ENCODE measurements around the gene CELF4. TPM values are rescaled to one million over a fixed set of nuclear protein-coding genes. Genes with fewer than 3 reads are reported as not detected.

The CELF4 gene
- total RNA-seq, 1 experiment from 2014 or later, result 0.40 TPM

GRCh38 chr18:37470986-37471385, 94.6 kb downstream of the CELF4 start:
- no peaks in the 10 kb centered on the region for H3K79me2 ChIP-seq (ENCODE audit: low read length)
- ATAC-seq (no peak), DNase-seq (no peak)
- H3K36me3 ChIP-seq (ENCODE audit: low read depth, low read length), result no peaks in the 10 kb centered on the region
- H2AFZ ChIP-seq (ENCODE audit: low read length), result no peak overlapping the region
- H3K27ac ChIP-seq (ENCODE audit: low read length), result no peak overlapping the region
- intact Hi-C loops (cut with micrococcal nuclease), result no loop called here
- BruUV-seq (replicated peaks), result no TSS peak
- H3K4me3 ChIP-seq (ENCODE audit: low read length), result no peak overlapping the region
- TF ChIP-seq CTCF (conservative IDR thresholded peaks at IDR 0.05; ENCODE audit: low read depth, low read length) (no peak), EZH2 (IDR thresholded peaks at IDR 0.05; ENCODE audit: low read length, unreplicated experiment) (no peak), EZH2phosphoT487 (IDR thresholded peaks at IDR 0.05; ENCODE audit: borderline replicate concordance, low read length) (no peak)
- no peak overlapping the region for H3K4me2 ChIP-seq (ENCODE audit: low read length)
- POLR2A ChIA-PET (ENCODE audit: unreplicated experiment), result no interaction called here
- no peaks in the 10 kb centered on the region for H3F3A ChIP-seq (ENCODE audit: low read length, unreplicated experiment)
- no peaks in the 10 kb centered on the region for H3K9me3 ChIP-seq (ENCODE audit: low read length)
- H3K4me1 ChIP-seq (ENCODE audit: insufficient read depth, low read length), result no peaks in the 10 kb centered on the region
- no peaks in the 10 kb centered on the region for H4K20me1 ChIP-seq (ENCODE audit: low read length)
- no peaks in the 10 kb centered on the region for H3K9me2 ChIP-seq (replicated peaks; ENCODE audit: low read length)
- CTCF ChIA-PET, result no interaction called here
- no peak overlapping the region for H3K9ac ChIP-seq (ENCODE audit: low read length)
- no peaks in the 10 kb centered on the region for H3K27me3 ChIP-seq (ENCODE audit: low read length)

- ATAC-seq (no peak), DNase-seq (no peak)
- BruUV-seq (replicated peaks), result no TSS peak
- Histone ChIP-seq H3K4me3 (ENCODE audit: low read length) (no peak overlapping the region), H2AFZ (ENCODE audit: low read length) (no peak overlapping the region), H3K79me2 (ENCODE audit: low read length) (no peaks in the 10 kb centered on the region), H3K9ac (ENCODE audit: low read length) (no peak overlapping the region), H3K4me2 (ENCODE audit: low read length) (no peak overlapping the region), H3K36me3 (ENCODE audit: low read depth, low read length) (no peaks in the 10 kb centered on the region), H3K27ac (ENCODE audit: low read length) (no peak overlapping the region), H3F3A (ENCODE audit: low read length, unreplicated experiment) (no peaks in the 10 kb centered on the region), H3K9me3 (ENCODE audit: low read length) (no peaks in the 10 kb centered on the region), H3K27me3 (ENCODE audit: low read length) (no peaks in the 10 kb centered on the region), H4K20me1 (ENCODE audit: low read length) (no peaks in the 10 kb centered on the region), H3K9me2 (replicated peaks; ENCODE audit: low read length) (no peaks in the 10 kb centered on the region), H3K4me1 (ENCODE audit: insufficient read depth, low read length) (no peaks in the 10 kb centered on the region)
- POLR2A ChIA-PET (ENCODE audit: unreplicated experiment), result no interaction called here
- intact Hi-C loops (cut with micrococcal nuclease), result no loop called here
- CTCF ChIA-PET, result no interaction called here
- TF ChIP-seq EZH2 (IDR thresholded peaks at IDR 0.05; ENCODE audit: low read length, unreplicated experiment) (no peak), EZH2phosphoT487 (IDR thresholded peaks at IDR 0.05; ENCODE audit: borderline replicate concordance, low read length) (no peak), CTCF (conservative IDR thresholded peaks at IDR 0.05; ENCODE audit: low read depth, low read length) (no peak)
These were observed 98.5 kb downstream of the CELF4 start for GRCh38 chr18:37467002-37467662.

- ATAC-seq (no peak), DNase-seq (no peak)
- H3K9me2 ChIP-seq (replicated peaks; ENCODE audit: low read length), result no peaks in the 10 kb centered on the region
- no peaks in the 10 kb centered on the region for H3K9me3 ChIP-seq (ENCODE audit: low read length)
- no peak overlapping the region for H3K4me3 ChIP-seq (ENCODE audit: low read length)
- H3K4me2 ChIP-seq (ENCODE audit: low read length), result no peak overlapping the region
- no peaks in the 10 kb centered on the region for H3K79me2 ChIP-seq (ENCODE audit: low read length)
- H3K27ac ChIP-seq (ENCODE audit: low read length), result no peak overlapping the region
- no peaks in the 10 kb centered on the region for H4K20me1 ChIP-seq (ENCODE audit: low read length)
- no peaks in the 10 kb centered on the region for H3K36me3 ChIP-seq (ENCODE audit: low read depth, low read length)
- H3K27me3 ChIP-seq (ENCODE audit: low read length), result no peaks in the 10 kb centered on the region
- H3K9ac ChIP-seq (ENCODE audit: low read length), result no peak overlapping the region
- intact Hi-C loops (cut with micrococcal nuclease), result no loop called here
- no peaks in the 10 kb centered on the region for H3K4me1 ChIP-seq (ENCODE audit: insufficient read depth, low read length)
- H2AFZ ChIP-seq (ENCODE audit: low read length), result no peak overlapping the region
- no peaks in the 10 kb centered on the region for H3F3A ChIP-seq (ENCODE audit: low read length, unreplicated experiment)
- TF ChIP-seq CTCF (conservative IDR thresholded peaks at IDR 0.05; ENCODE audit: low read depth, low read length) (no peak), EZH2phosphoT487 (IDR thresholded peaks at IDR 0.05; ENCODE audit: borderline replicate concordance, low read length) (no peak), EZH2 (IDR thresholded peaks at IDR 0.05; ENCODE audit: low read length, unreplicated experiment) (no peak)
- CTCF ChIA-PET, result no interaction called here
- no TSS peak for BruUV-seq (replicated peaks)
- POLR2A ChIA-PET (ENCODE audit: unreplicated experiment), result no interaction called here
These were observed 99.6 kb downstream of the CELF4 start for GRCh38 chr18:37465958-37466357.

All from PC-3 (cell line).